PC-3 (cell line): ENCODE measurements around the gene GALNTL6. TPM values are rescaled to one million over a fixed set of nuclear protein-coding genes. Genes with fewer than 3 reads are reported as not detected.

Experiments used
- ATAC-seq: fragments of 200-7000 bp; cut with Tn5 transposase; 2 replicates; pipeline ENCODE4 v1.9.1; 2020; ENCODE audit warnings: mild to moderate bottlenecking, moderate library complexity
- BruUV-seq: library from RNA; stranded (reverse); fragments of 400-500 nt; replicated peaks from 2 replicates; lab custom pipeline; 2021; lab: Mats Ljungman, UMichigan
- CTCF ChIA-PET: fragments of 300-600 bp; sonication (Branson Sonifier 250); formaldehyde crosslinking; loops from one replicate; lab custom pipeline; 2022; ENCODE audit warnings: antibody characterized with exemption; lab: Charles Lee
- POLR2A ChIA-PET: fragments of 300-600 bp; sonication (Branson Sonifier 250); formaldehyde crosslinking; loops from one replicate; lab custom pipeline; 2022; ENCODE audit warnings: antibody characterized with exemption; ENCODE audit not compliant: unreplicated experiment; lab: Charles Lee
- DNase-seq: peaks from one replicate; pipeline ENCODE4 v3.0.0-alpha.2; 2015
- H2AFZ ChIP-seq: fragments of 300-600 bp; sonication (generic); 2 replicates; pipeline ENCODE4 v1.6.0; 2016; ENCODE audit warnings: antibody characterized with exemption, low read length
- H3F3A ChIP-seq: fragments of 300-600 bp; sonication (generic); one replicate; pipeline ENCODE4 v1.6.0; 2017; ENCODE audit warnings: antibody characterized with exemption, low read length, control low read depth, mild to moderate bottlenecking; ENCODE audit not compliant: unreplicated experiment
- H3K27ac ChIP-seq: fragments of 300-600 bp; sonication (generic); 2 replicates; pipeline ENCODE4 v1.5.1; 2016; ENCODE audit warnings: mild to moderate bottlenecking, low read length
- H3K27me3 ChIP-seq: fragments of 300-600 bp; sonication (generic); 2 replicates; pipeline ENCODE4 v1.6.1; 2016; ENCODE audit warnings: low read length, mixed read lengths
- H3K36me3 ChIP-seq: fragments of 300-600 bp; sonication (generic); 2 replicates; pipeline ENCODE4 v1.6.1; 2016; ENCODE audit warnings: low read depth, mixed run types, low read length, mixed read lengths
- H3K4me1 ChIP-seq: fragments of 300-600 bp; sonication (generic); 2 replicates; pipeline ENCODE4 v1.5.1; 2016; ENCODE audit warnings: low read length; ENCODE audit not compliant: insufficient read depth
- H3K4me2 ChIP-seq: fragments of 300-600 bp; sonication (generic); 2 replicates; pipeline ENCODE4 v1.6.0; 2016; ENCODE audit warnings: low read length
- H3K4me3 ChIP-seq: fragments of 300-600 bp; sonication (generic); 2 replicates; pipeline ENCODE4 v1.5.1; 2016; ENCODE audit warnings: mild to moderate bottlenecking, low read length, mixed read lengths
- H3K79me2 ChIP-seq: fragments of 300-600 bp; sonication (generic); 2 replicates; pipeline ENCODE4 v1.6.1; 2017; ENCODE audit warnings: low read length, mixed read lengths
- H3K9ac ChIP-seq: fragments of 300-600 bp; sonication (generic); 2 replicates; pipeline ENCODE4 v1.6.0; 2016; ENCODE audit warnings: mild to moderate bottlenecking, low read length
- H3K9me2 ChIP-seq: fragments of 300-600 bp; sonication (generic); replicated peaks from 2 replicates; pipeline ENCODE4 v1.6.1; 2016; ENCODE audit warnings: mixed run types, low read length, mixed read lengths
- H3K9me3 ChIP-seq: fragments of 300-600 bp; sonication (generic); 2 replicates; pipeline ENCODE4 v1.6.1; 2016; ENCODE audit warnings: low read length, mixed read lengths
- H4K20me1 ChIP-seq: fragments of 300-600 bp; sonication (generic); 2 replicates; pipeline ENCODE4 v1.6.1; 2016; ENCODE audit warnings: low read length, mixed read lengths
- CTCF ChIP-seq: fragments of 300-600 bp; sonication (generic); conservative IDR thresholded peaks from 2 replicates; pipeline ENCODE4 v1.5.1; 2017; ENCODE audit warnings: antibody characterized with exemption, low read depth, mild to moderate bottlenecking, low read length
- EZH2 ChIP-seq: fragments of 300-600 bp; sonication (generic); IDR thresholded peaks from one replicate; pipeline ENCODE4 v1.6.1; 2017; ENCODE audit warnings: antibody characterized with exemption, mild to moderate bottlenecking, low read length; ENCODE audit not compliant: unreplicated experiment
- EZH2phosphoT487 ChIP-seq: fragments of 300-600 bp; sonication (generic); IDR thresholded peaks from 2 replicates; pipeline ENCODE4 v1.6.1; 2018; ENCODE audit warnings: mild to moderate bottlenecking, antibody characterized with exemption, low read length, borderline replicate concordance
- intact Hi-C: fragments of 100-400 bp; cut with micrococcal nuclease; formaldehyde crosslinking; loops from 2 replicates; pipeline ENCODE4 v1.9.0; 2023
- total RNA-seq: library from RNA; depleted of rRNA; stranded (reverse); fragments of >200 nt; gene quantifications from 2 replicates; pipeline ENCODE4 v1.2.3, GENCODE V29; 2014

Gene GALNTL6
- total RNA-seq, 1 experiment from 2014 or later = not detected

GRCh38 chr4:172481802-172482508, 668.8 kb downstream of the GALNTL6 start:
- Histone ChIP-seq H3K27me3 (no peaks in the 10 kb centered on the region), H3K9ac (no peak overlapping the region), H3F3A (no peaks in the 10 kb centered on the region), H3K9me2 (no peaks in the 10 kb centered on the region), H4K20me1 (no peaks in the 10 kb centered on the region), H3K4me1 (no peaks in the 10 kb centered on the region), H3K36me3 (no peaks in the 10 kb centered on the region), H3K4me3 (no peak overlapping the region), H3K79me2 (no peaks in the 10 kb centered on the region), H3K9me3 (no peaks in the 10 kb centered on the region), H3K27ac (no peak overlapping the region), H2AFZ (no peak overlapping the region), H3K4me2 (no peak overlapping the region)
- TF ChIP-seq EZH2phosphoT487 (no peak), CTCF (no peak), EZH2 (no peak)
- CTCF ChIA-PET = no interaction called here
- ATAC-seq (no peak), DNase-seq (no peak)
- intact Hi-C loops = no loop called here
- POLR2A ChIA-PET = no interaction called here
- BruUV-seq = no TSS peak

GRCh38 chr4:172485007-172485406, 671.8 kb downstream of the GALNTL6 start:
- Histone ChIP-seq H3K27me3 (no peaks in the 10 kb centered on the region), H3K4me3 (no peak overlapping the region), H3K27ac (no peak overlapping the region), H3K4me2 (no peak overlapping the region), H4K20me1 (no peaks in the 10 kb centered on the region), H3K9ac (no peak overlapping the region), H3K36me3 (no peaks in the 10 kb centered on the region), H3K4me1 (no peaks in the 10 kb centered on the region), H3K79me2 (no peaks in the 10 kb centered on the region), H3K9me2 (no peaks in the 10 kb centered on the region), H2AFZ (no peak overlapping the region), H3K9me3 (no peaks in the 10 kb centered on the region), H3F3A (no peaks in the 10 kb centered on the region)
- CTCF ChIA-PET = no interaction called here
- ATAC-seq (no peak), DNase-seq (no peak)
- TF ChIP-seq EZH2 (no peak), EZH2phosphoT487 (no peak), CTCF (no peak)
- POLR2A ChIA-PET = no interaction called here
- BruUV-seq = no TSS peak
- intact Hi-C loops = no loop called here

GRCh38 chr4:172486531-172486930, 673.3 kb downstream of the GALNTL6 start:
- DNase-seq (no peak), ATAC-seq (no peak)
- no peak overlapping the region for H3K27ac ChIP-seq
- H3K4me2 ChIP-seq = no peak overlapping the region
- TF ChIP-seq EZH2 = no peak
- TF ChIP-seq EZH2phosphoT487 = no peak
- no peak for TF ChIP-seq CTCF
- no peak overlapping the region for H2AFZ ChIP-seq
- no peaks in the 10 kb centered on the region for H4K20me1 ChIP-seq
- H3K9ac ChIP-seq = no peak overlapping the region
- no peaks in the 10 kb centered on the region for H3K79me2 ChIP-seq
- no peaks in the 10 kb centered on the region for H3K9me2 ChIP-seq
- H3K27me3 ChIP-seq = no peaks in the 10 kb centered on the region
- BruUV-seq = no TSS peak
- H3K9me3 ChIP-seq = no peaks in the 10 kb centered on the region
- POLR2A ChIA-PET = no interaction called here
- H3K36me3 ChIP-seq = no peaks in the 10 kb centered on the region
- no peak overlapping the region for H3K4me3 ChIP-seq
- CTCF ChIA-PET = no interaction called here
- intact Hi-C loops = no loop called here
- no peaks in the 10 kb centered on the region for H3K4me1 ChIP-seq
- H3F3A ChIP-seq = no peaks in the 10 kb centered on the region
